ENCODE results near the gene SLC41A3.

Gene SLC41A3

DNA sequence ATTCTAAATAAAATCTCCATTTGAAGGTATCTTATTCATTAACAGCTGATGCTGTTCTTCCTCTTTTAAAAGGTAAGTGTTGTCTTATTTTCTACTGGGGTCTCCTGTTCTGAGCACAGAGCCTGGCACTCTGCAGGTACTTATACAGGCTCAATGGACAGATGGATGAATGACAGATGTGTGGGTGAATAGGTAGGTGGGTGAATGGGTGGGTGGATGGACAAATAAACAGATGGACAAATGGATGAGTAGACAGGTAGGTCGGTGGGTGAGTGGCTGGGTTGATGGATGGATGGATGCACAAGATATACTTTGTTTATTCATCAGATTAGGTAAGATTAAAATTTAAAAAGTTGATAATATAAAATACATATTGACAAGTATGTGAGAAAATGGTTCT lies 53.5 kb downstream of the SLC41A3 start:
- no peak overlapping the region for H3K4me2 ChIP-seq (ENCODE audit: low read length)
- H3K4me3 ChIP-seq (ENCODE audit: low read length): no peak overlapping the region
- H3K18ac ChIP-seq (ENCODE audit: low read length): no peak overlapping the region
- no peak overlapping the region for H2BK15ac ChIP-seq (replicated peaks; ENCODE audit: low read depth)
- H3K9ac ChIP-seq (ENCODE audit: low read length): no peak overlapping the region
- DNase-seq: no peak
- no peaks in the 10 kb centered on the region for H3K27me3 ChIP-seq (ENCODE audit: insufficient read depth, low read length, poor library complexity)
- no peaks in the 10 kb centered on the region for H3K79me2 ChIP-seq (ENCODE audit: control insufficient read depth, insufficient read depth, low read length)
- H3K27ac ChIP-seq (ENCODE audit: low read depth, low read length): no peak overlapping the region
- H3K4ac ChIP-seq (ENCODE audit: low read depth, low read length): no peak overlapping the region
- no peak overlapping the region for H2BK120ac ChIP-seq (ENCODE audit: low read depth, low read length)
- H4K8ac ChIP-seq (ENCODE audit: low read depth, low read length): no peak overlapping the region
- no CpG with 5 or more reads among the region's 1 CpG for whole genome bisulfite sequencing (ENCODE audit: extremely low coverage, insufficient coverage, low lambda C conversion rate)
- H3K56ac ChIP-seq (ENCODE audit: low read length): no peak overlapping the region
- H4K5ac ChIP-seq (ENCODE audit: low read length): no peak overlapping the region
- H3K23ac ChIP-seq (ENCODE audit: low read length): no peak overlapping the region
- no peaks in the 10 kb centered on the region for H3K79me1 ChIP-seq (ENCODE audit: low read length)
- no peaks in the 10 kb centered on the region for H3K36me3 ChIP-seq (ENCODE audit: control insufficient read depth, insufficient read depth, low read length)
- H2AK5ac ChIP-seq (ENCODE audit: low read length): no peak overlapping the region
- no peak overlapping the region for H2BK5ac ChIP-seq (ENCODE audit: low read length)
- peaks cover 8% of the 10 kb centered on the region for H3K4me1 ChIP-seq (ENCODE audit: control insufficient read depth, low read depth, low read length)

DNA sequence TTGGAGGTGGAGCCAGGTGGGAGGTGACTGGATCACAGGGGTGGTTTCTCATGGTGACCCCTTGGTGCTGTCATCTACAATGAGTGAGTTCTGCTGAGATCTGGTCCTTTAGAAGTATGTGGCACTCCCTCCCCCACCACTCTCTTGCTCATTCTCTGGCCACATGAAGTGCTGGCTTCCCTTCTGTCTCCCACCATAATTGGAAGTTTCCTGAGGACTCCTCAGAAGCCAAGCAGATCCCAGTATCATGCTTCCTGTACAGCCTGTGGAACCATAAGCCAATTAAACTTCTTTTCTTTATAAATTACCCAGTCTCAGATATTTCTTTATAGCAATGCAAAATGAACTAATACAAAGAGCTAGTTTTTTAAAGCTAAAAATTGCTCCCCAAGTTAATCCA lies 54.7 kb downstream of the SLC41A3 start:
- H3K9ac ChIP-seq (ENCODE audit: low read length): no peak overlapping the region
- H2AK5ac ChIP-seq (ENCODE audit: low read length): no peak overlapping the region
- no peak overlapping the region for H3K56ac ChIP-seq (ENCODE audit: low read length)
- H3K27me3 ChIP-seq (ENCODE audit: insufficient read depth, low read length, poor library complexity): no peaks in the 10 kb centered on the region
- no peaks in the 10 kb centered on the region for H3K79me2 ChIP-seq (ENCODE audit: control insufficient read depth, insufficient read depth, low read length)
- H3K4ac ChIP-seq (ENCODE audit: low read depth, low read length): no peak overlapping the region
- no peaks in the 10 kb centered on the region for H3K79me1 ChIP-seq (ENCODE audit: low read length)
- no peak overlapping the region for H3K27ac ChIP-seq (ENCODE audit: low read depth, low read length)
- no peak overlapping the region for H2BK15ac ChIP-seq (replicated peaks; ENCODE audit: low read depth)
- H3K36me3 ChIP-seq (ENCODE audit: control insufficient read depth, insufficient read depth, low read length): no peaks in the 10 kb centered on the region
- no peak overlapping the region for H2BK5ac ChIP-seq (ENCODE audit: low read length)
- no peak overlapping the region for H3K18ac ChIP-seq (ENCODE audit: low read length)
- no peak overlapping the region for H4K5ac ChIP-seq (ENCODE audit: low read length)
- no peak overlapping the region for H4K8ac ChIP-seq (ENCODE audit: low read depth, low read length)
- no peak overlapping the region for H3K4me3 ChIP-seq (ENCODE audit: low read length)
- no peak overlapping the region for H2BK120ac ChIP-seq (ENCODE audit: low read depth, low read length)
- no peak overlapping the region for H3K4me2 ChIP-seq (ENCODE audit: low read length)
- no peak for DNase-seq
- no peak overlapping the region for H3K23ac ChIP-seq (ENCODE audit: low read length)
- peaks cover 8% of the 10 kb centered on the region for H3K4me1 ChIP-seq (ENCODE audit: control insufficient read depth, low read depth, low read length)

DNA sequence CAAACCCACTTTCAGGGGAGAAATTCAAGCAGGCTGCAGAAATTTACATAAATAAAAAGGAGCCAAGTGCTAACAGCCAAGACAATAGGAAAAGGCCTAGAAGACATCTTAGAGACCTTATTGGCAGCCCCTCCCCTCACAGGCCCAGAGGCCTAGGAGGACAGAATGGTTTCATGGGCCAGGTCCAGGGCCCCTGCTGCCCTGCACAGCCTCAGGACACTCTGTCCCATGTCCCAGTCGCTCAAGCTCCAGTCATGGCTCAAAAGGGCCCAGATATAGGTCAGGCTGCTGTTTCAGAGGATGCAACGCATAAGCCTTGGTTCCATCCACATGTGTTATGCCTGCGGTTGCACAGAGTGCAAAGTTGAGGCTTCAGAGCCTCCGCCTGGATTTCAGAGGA lies 55.8 kb downstream of the SLC41A3 start:
- H3K4me2 ChIP-seq (ENCODE audit: low read length): no peak overlapping the region
- no CpG with 5 or more reads among the region's 4 CpGs for WGBS (ENCODE audit: extremely low coverage, insufficient coverage, low lambda C conversion rate)
- H3K27ac ChIP-seq (ENCODE audit: low read depth, low read length): no peak overlapping the region
- H2BK15ac ChIP-seq (replicated peaks; ENCODE audit: low read depth): no peak overlapping the region
- no peak overlapping the region for H2AK5ac ChIP-seq (ENCODE audit: low read length)
- H2BK5ac ChIP-seq (ENCODE audit: low read length): no peak overlapping the region
- no peaks in the 10 kb centered on the region for H3K79me1 ChIP-seq (ENCODE audit: low read length)
- no peak overlapping the region for H3K9ac ChIP-seq (ENCODE audit: low read length)
- no peak overlapping the region for H3K4me3 ChIP-seq (ENCODE audit: low read length)
- H3K27me3 ChIP-seq (ENCODE audit: insufficient read depth, low read length, poor library complexity): no peaks in the 10 kb centered on the region
- H3K18ac ChIP-seq (ENCODE audit: low read length): no peak overlapping the region
- no peaks in the 10 kb centered on the region for H3K79me2 ChIP-seq (ENCODE audit: control insufficient read depth, insufficient read depth, low read length)
- H2BK120ac ChIP-seq (ENCODE audit: low read depth, low read length): no peak overlapping the region
- H3K36me3 ChIP-seq (ENCODE audit: control insufficient read depth, insufficient read depth, low read length): no peaks in the 10 kb centered on the region
- DNase-seq: no peak
- no peak overlapping the region for H4K5ac ChIP-seq (ENCODE audit: low read length)
- no peak overlapping the region for H3K23ac ChIP-seq (ENCODE audit: low read length)
- H3K56ac ChIP-seq (ENCODE audit: low read length): no peak overlapping the region
- H3K4me1 ChIP-seq (ENCODE audit: control insufficient read depth, low read depth, low read length): peaks cover 8% of the 10 kb centered on the region
- H3K4ac ChIP-seq (ENCODE audit: low read depth, low read length): no peak overlapping the region
- no peak overlapping the region for H4K8ac ChIP-seq (ENCODE audit: low read depth, low read length)

DNA sequence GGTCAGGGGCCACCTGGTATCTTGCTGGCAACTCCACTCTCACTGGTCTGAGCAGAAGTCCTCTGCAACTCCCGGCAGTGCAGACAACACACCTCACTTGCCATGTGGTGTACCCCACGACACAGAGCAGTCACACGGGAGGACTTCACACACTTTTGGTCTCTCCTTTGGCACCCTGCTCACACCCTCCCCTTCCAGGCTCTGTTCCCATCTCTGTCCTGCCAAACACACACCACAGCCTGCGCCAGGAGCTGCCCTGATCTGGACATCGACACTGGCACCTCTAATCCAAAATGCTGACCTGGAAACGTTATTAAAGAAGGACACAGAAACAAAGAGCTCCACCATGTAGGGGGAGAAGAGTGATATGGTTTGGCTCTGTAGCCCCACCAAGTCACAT lies 57.2 kb downstream of the SLC41A3 start:
- peaks cover 3% of the 10 kb centered on the region for H3K4me1 ChIP-seq (ENCODE audit: control insufficient read depth, low read depth, low read length)
- no peak overlapping the region for H4K5ac ChIP-seq (ENCODE audit: low read length)
- no peaks in the 10 kb centered on the region for H3K79me2 ChIP-seq (ENCODE audit: control insufficient read depth, insufficient read depth, low read length)
- no peak overlapping the region for H4K8ac ChIP-seq (ENCODE audit: low read depth, low read length)
- H2BK5ac ChIP-seq (ENCODE audit: low read length): no peak overlapping the region
- H3K9ac ChIP-seq (ENCODE audit: low read length): no peak overlapping the region
- H2BK120ac ChIP-seq (ENCODE audit: low read depth, low read length): no peak overlapping the region
- H3K27me3 ChIP-seq (ENCODE audit: insufficient read depth, low read length, poor library complexity): no peaks in the 10 kb centered on the region
- H3K23ac ChIP-seq (ENCODE audit: low read length): no peak overlapping the region
- no peak overlapping the region for H2AK5ac ChIP-seq (ENCODE audit: low read length)
- no peaks in the 10 kb centered on the region for H3K36me3 ChIP-seq (ENCODE audit: control insufficient read depth, insufficient read depth, low read length)
- no peaks in the 10 kb centered on the region for H3K79me1 ChIP-seq (ENCODE audit: low read length)
- WGBS (ENCODE audit: extremely low coverage, insufficient coverage, low lambda C conversion rate): no CpG with 5 or more reads among the region's 6 CpGs
- H3K27ac ChIP-seq (ENCODE audit: low read depth, low read length): no peak overlapping the region
- H2BK15ac ChIP-seq (replicated peaks; ENCODE audit: low read depth): no peak overlapping the region
- H3K18ac ChIP-seq (ENCODE audit: low read length): no peak overlapping the region
- no peak overlapping the region for H3K4ac ChIP-seq (ENCODE audit: low read depth, low read length)
- no peak overlapping the region for H3K4me3 ChIP-seq (ENCODE audit: low read length)
- H3K56ac ChIP-seq (ENCODE audit: low read length): no peak overlapping the region
- DNase-seq: no peak
- no peak overlapping the region for H3K4me2 ChIP-seq (ENCODE audit: low read length)

DNA sequence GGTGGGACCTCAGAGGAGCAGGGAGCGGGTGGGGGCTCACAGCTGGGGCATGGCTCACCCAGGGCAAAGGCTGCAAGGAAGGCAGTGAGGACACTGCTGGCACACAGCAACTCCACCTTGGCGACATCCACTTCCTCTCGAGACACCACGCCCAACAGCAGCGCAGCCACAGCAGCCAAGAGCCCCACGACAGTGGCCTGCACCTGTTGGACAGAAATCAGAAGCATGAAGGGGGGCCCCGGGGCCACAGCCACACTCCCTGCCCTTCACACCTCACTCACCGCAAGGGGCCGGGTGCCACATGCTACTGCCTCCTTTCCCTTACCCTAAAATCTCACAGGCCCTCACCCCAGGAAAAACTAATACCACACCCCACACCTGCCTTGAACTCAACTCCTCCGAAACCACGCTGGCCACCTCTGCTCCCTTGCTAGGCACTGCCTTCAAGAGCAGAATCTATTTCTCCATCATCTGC lies 57.6 kb downstream of the SLC41A3 start:
- no peaks in the 10 kb centered on the region for H3K79me1 ChIP-seq (ENCODE audit: low read length)
- H3K27me3 ChIP-seq (ENCODE audit: insufficient read depth, low read length, poor library complexity): no peaks in the 10 kb centered on the region
- H2BK15ac ChIP-seq (replicated peaks; ENCODE audit: low read depth): no peak overlapping the region
- H3K4me1 ChIP-seq (ENCODE audit: control insufficient read depth, low read depth, low read length): no peaks in the 10 kb centered on the region
- H3K36me3 ChIP-seq (ENCODE audit: control insufficient read depth, insufficient read depth, low read length): no peaks in the 10 kb centered on the region
- no peak overlapping the region for H2BK120ac ChIP-seq (ENCODE audit: low read depth, low read length)
- H3K56ac ChIP-seq (ENCODE audit: low read length): no peak overlapping the region
- H2AK5ac ChIP-seq (ENCODE audit: low read length): no peak overlapping the region
- H4K8ac ChIP-seq (ENCODE audit: low read depth, low read length): no peak overlapping the region
- H3K27ac ChIP-seq (ENCODE audit: low read depth, low read length): no peak overlapping the region
- no peak overlapping the region for H3K9ac ChIP-seq (ENCODE audit: low read length)
- H3K4me2 ChIP-seq (ENCODE audit: low read length): no peak overlapping the region
- DNase-seq: no peak
- H3K18ac ChIP-seq (ENCODE audit: low read length): no peak overlapping the region
- no peak overlapping the region for H3K4ac ChIP-seq (ENCODE audit: low read depth, low read length)
- WGBS (ENCODE audit: extremely low coverage, insufficient coverage, low lambda C conversion rate): no CpG with 5 or more reads among the region's 11 CpGs
- no peaks in the 10 kb centered on the region for H3K79me2 ChIP-seq (ENCODE audit: control insufficient read depth, insufficient read depth, low read length)
- H3K4me3 ChIP-seq (ENCODE audit: low read length): no peak overlapping the region
- no peak overlapping the region for H4K5ac ChIP-seq (ENCODE audit: low read length)
- no peak overlapping the region for H2BK5ac ChIP-seq (ENCODE audit: low read length)
- no peak overlapping the region for H3K23ac ChIP-seq (ENCODE audit: low read length)

DNA sequence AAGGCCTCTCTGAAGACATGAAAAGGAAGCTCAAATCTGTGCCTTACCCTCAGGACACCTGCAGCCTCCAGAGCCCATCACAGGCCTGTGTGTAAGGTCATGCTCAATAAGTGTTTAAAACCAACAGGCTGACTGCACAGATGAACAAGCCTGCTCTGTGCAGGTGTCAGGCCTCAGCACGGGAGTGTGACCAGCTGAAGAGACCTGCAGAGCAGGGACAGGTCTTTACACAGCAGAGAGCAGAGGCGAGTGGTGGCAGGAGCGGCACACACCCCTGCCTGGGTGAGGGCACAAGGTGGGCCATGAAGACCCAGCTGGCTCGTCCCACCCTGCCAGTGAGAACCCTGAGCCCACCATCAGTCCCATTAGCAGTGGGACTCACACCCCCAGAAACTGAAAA lies 58.1 kb downstream of the SLC41A3 start:
- no peak overlapping the region for H2BK15ac ChIP-seq (replicated peaks; ENCODE audit: low read depth)
- H4K5ac ChIP-seq (ENCODE audit: low read length): no peak overlapping the region
- no peak overlapping the region for H2BK120ac ChIP-seq (ENCODE audit: low read depth, low read length)
- H3K27me3 ChIP-seq (ENCODE audit: insufficient read depth, low read length, poor library complexity): no peaks in the 10 kb centered on the region
- DNase-seq: no peak
- no peak overlapping the region for H3K4ac ChIP-seq (ENCODE audit: low read depth, low read length)
- no peak overlapping the region for H3K56ac ChIP-seq (ENCODE audit: low read length)
- H3K4me1 ChIP-seq (ENCODE audit: control insufficient read depth, low read depth, low read length): no peaks in the 10 kb centered on the region
- no peak overlapping the region for H3K23ac ChIP-seq (ENCODE audit: low read length)
- no peak overlapping the region for H3K27ac ChIP-seq (ENCODE audit: low read depth, low read length)
- no CpG with 5 or more reads among the region's 4 CpGs for WGBS (ENCODE audit: extremely low coverage, insufficient coverage, low lambda C conversion rate)
- H4K8ac ChIP-seq (ENCODE audit: low read depth, low read length): no peak overlapping the region
- no peak overlapping the region for H3K4me2 ChIP-seq (ENCODE audit: low read length)
- H3K79me2 ChIP-seq (ENCODE audit: control insufficient read depth, insufficient read depth, low read length): no peaks in the 10 kb centered on the region
- no peaks in the 10 kb centered on the region for H3K36me3 ChIP-seq (ENCODE audit: control insufficient read depth, insufficient read depth, low read length)
- no peaks in the 10 kb centered on the region for H3K79me1 ChIP-seq (ENCODE audit: low read length)
- no peak overlapping the region for H3K9ac ChIP-seq (ENCODE audit: low read length)
- no peak overlapping the region for H2AK5ac ChIP-seq (ENCODE audit: low read length)
- no peak overlapping the region for H3K18ac ChIP-seq (ENCODE audit: low read length)
- H3K4me3 ChIP-seq (ENCODE audit: low read length): no peak overlapping the region
- no peak overlapping the region for H2BK5ac ChIP-seq (ENCODE audit: low read length)

Measured in mesendoderm (in vitro differentiated cells).